CD4-positive, alpha-beta T cell treated with Interferon alpha-2 for 1 hour (primary cell): ENCODE data around the gene PUM2.

Experiments
- DNase-seq, 2 donors: peaks; one replicate each; pipeline ENCODE4 v3.0.0-alpha.2; 2020 to 2022

The PUM2 gene

GRCh38 chr2:20215183-20216040, 135.2 kb downstream of the PUM2 start:
- no peak for DNase-seq

- DNase-seq: no peak
These were observed 136.0 kb downstream of the PUM2 start for GRCh38 chr2:20214566-20215182.

- no peak for DNase-seq
These were observed 136.7 kb downstream of the PUM2 start for GRCh38 chr2:20213651-20214565.

- DNase-seq: no peak
These were observed 137.7 kb downstream of the PUM2 start for GRCh38 chr2:20212871-20213503.

- DNase-seq: no peak
These were observed 138.2 kb downstream of the PUM2 start for GRCh38 chr2:20212459-20212870.

GRCh38 chr2:20211860-20212458, 138.7 kb downstream of the PUM2 start:
- no peak for DNase-seq

- DNase-seq: no peak
These were observed 139.2 kb downstream of the PUM2 start for GRCh38 chr2:20211420-20211819.

- no peak for DNase-seq
These were observed 140.2 kb downstream of the PUM2 start for GRCh38 chr2:20210462-20210861.

- DNase-seq: no peak
These were observed 141.1 kb downstream of the PUM2 start for GRCh38 chr2:20209373-20210109.

- no peak for DNase-seq
These were observed 142.2 kb downstream of the PUM2 start for GRCh38 chr2:20208476-20208859.

- no peak for DNase-seq
These were observed 143.6 kb downstream of the PUM2 start for GRCh38 chr2:20207051-20207450.

- DNase-seq: no peak
These were observed 144.6 kb downstream of the PUM2 start for GRCh38 chr2:20205915-20206524.

- DNase-seq: no peak
These were observed 145.6 kb downstream of the PUM2 start for GRCh38 chr2:20205069-20205468.

- DNase-seq: no peak
These were observed 147.0 kb downstream of the PUM2 start for GRCh38 chr2:20203521-20204225.

GRCh38 chr2:20203072-20203471, 147.6 kb downstream of the PUM2 start:
- no peak for DNase-seq

GRCh38 chr2:20201671-20202070, 149.0 kb downstream of the PUM2 start:
- no peak for DNase-seq

- DNase-seq: no peak
These were observed 149.7 kb downstream of the PUM2 start for GRCh38 chr2:20200697-20201555.

GRCh38 chr2:20199633-20200270, 150.9 kb downstream of the PUM2 start:
- DNase-seq: no peak
